ENCODE measurements around the gene COQ2. TPM values are rescaled to one million over a fixed set of nuclear protein-coding genes. Genes with fewer than 3 reads are reported as not detected.
"Not testable (repeated sequence)": the region's sequence is repeated elsewhere in the genome, so short reads cannot be mapped to it uniquely, and the experiment has no call there.

The COQ2 gene
- polyA plus RNA-seq, 3 donors = 14.6 to 17.7 (median 16.5) TPM

GRCh38 chr4:83250687-83251446, 33.7 kb downstream of the COQ2 start:
- no peak for DNase-seq (ENCODE audit: low read depth in 3 of 3, low spot score in 2 of 3)

GRCh38 chr4:83248486-83248885, 36.1 kb downstream of the COQ2 start:
- DNase-seq (ENCODE audit: low read depth in 3 of 3, low spot score in 2 of 3) = no peak

GRCh38 chr4:83247415-83248357, 36.9 kb downstream of the COQ2 start:
- DNase-seq (ENCODE audit: low read depth in 3 of 3, low spot score in 2 of 3) = no peak

- no peak for DNase-seq (ENCODE audit: low read depth in 3 of 3, low spot score in 2 of 3)
Measured at GRCh38 chr4:83241132-83241531, 43.5 kb downstream of the COQ2 start.

GRCh38 chr4:83240379-83240875, 44.2 kb downstream of the COQ2 start:
- DNase-seq (ENCODE audit: low read depth in 3 of 3, low spot score in 2 of 3) = no peak

GRCh38 chr4:83238393-83239248, 46.0 kb downstream of the COQ2 start:
- DNase-seq (ENCODE audit: low read depth in 3 of 3, low spot score in 2 of 3) = no peak

GRCh38 chr4:83237591-83237990, 47.0 kb downstream of the COQ2 start:
- no peak for DNase-seq (ENCODE audit: low read depth in 3 of 3, low spot score in 2 of 3)

- not testable (repeated sequence) for DNase-seq (ENCODE audit: low read depth in 3 of 3, low spot score in 2 of 3)
Measured at GRCh38 chr4:83235645-83236133, 48.9 kb downstream of the COQ2 start.

GRCh38 chr4:83234902-83235644, 49.5 kb downstream of the COQ2 start:
- DNase-seq (ENCODE audit: low read depth in 3 of 3, low spot score in 2 of 3) = no peak

- not testable (repeated sequence) for DNase-seq (ENCODE audit: low read depth in 3 of 3, low spot score in 2 of 3)
Measured at GRCh38 chr4:83234387-83234786, 50.2 kb downstream of the COQ2 start.

GRCh38 chr4:83232082-83232481, 52.5 kb downstream of the COQ2 start:
- no peak for DNase-seq (ENCODE audit: low read depth in 3 of 3, low spot score in 2 of 3)

- no peak for DNase-seq (ENCODE audit: low read depth in 3 of 3, low spot score in 2 of 3)
Measured at GRCh38 chr4:83231620-83232076, 53.0 kb downstream of the COQ2 start.

- DNase-seq (ENCODE audit: low read depth in 3 of 3, low spot score in 2 of 3) = no peak
Measured at GRCh38 chr4:83230928-83231327, 53.7 kb downstream of the COQ2 start.

GRCh38 chr4:83229791-83230190, 54.8 kb downstream of the COQ2 start:
- DNase-seq (ENCODE audit: low read depth in 3 of 3, low spot score in 2 of 3) = no peak

- DNase-seq (ENCODE audit: low read depth in 3 of 3, low spot score in 2 of 3) = no peak
Measured at GRCh38 chr4:83228231-83228630, 56.4 kb downstream of the COQ2 start.

- DNase-seq (ENCODE audit: low read depth in 3 of 3, low spot score in 2 of 3) = no peak
Measured at GRCh38 chr4:83224502-83225197, 59.9 kb downstream of the COQ2 start.

GRCh38 chr4:83223781-83224180, 60.8 kb downstream of the COQ2 start:
- no peak for DNase-seq (ENCODE audit: low read depth in 3 of 3, low spot score in 2 of 3)

- DNase-seq (ENCODE audit: low read depth in 3 of 3, low spot score in 2 of 3) = no peak
Measured at GRCh38 chr4:83221897-83222441, 62.6 kb downstream of the COQ2 start.

Measured in right renal cortex interstitium (tissue), 3 donors.